CD4-positive, alpha-beta T cell treated with Interleukin-12 subunit alpha and Interleukin-12 subunit beta, for 1 hour (primary cell): Measurements from ENCODE around the gene CCDC61.

Experiments
- DNase-seq: peaks from one replicate; pipeline ENCODE4 v3.0.0-alpha.2; 2020

The CCDC61 gene

DNA sequence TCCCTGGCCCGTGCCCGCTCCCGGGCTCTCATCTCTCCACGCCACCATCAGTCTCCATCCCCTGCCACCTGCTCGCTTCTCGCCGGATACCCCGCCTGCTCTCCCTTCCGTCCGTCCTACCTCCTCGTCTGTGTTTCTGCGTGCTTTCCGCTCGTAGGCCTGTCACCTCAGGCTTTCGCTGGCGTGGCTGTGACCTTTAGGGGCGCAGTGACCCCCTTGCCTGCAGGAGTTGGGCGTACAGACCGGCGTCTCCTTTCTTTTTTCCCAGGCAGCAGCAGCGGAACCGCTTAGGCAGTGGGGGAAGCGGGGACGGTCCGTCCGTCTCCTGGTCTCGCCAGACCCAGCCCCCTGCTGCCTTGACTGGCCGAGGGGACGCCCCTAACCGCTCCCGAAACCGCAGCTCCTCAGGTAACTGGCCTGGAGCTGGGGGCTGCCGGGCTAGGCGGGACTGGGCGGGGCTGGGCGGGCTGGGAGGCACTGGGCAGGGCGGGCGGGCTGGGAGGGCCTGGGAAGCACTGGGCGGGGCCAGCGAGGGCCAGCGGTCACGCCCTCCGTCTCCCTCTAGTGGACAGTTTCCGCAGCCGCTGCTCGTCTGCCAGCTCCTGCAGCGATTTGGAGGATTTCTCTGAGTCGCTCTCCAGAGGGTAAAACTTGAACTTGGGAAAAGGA is 21.3 kb downstream of the CCDC61 start:
- DNase-seq: peak; percentile 86

DNA sequence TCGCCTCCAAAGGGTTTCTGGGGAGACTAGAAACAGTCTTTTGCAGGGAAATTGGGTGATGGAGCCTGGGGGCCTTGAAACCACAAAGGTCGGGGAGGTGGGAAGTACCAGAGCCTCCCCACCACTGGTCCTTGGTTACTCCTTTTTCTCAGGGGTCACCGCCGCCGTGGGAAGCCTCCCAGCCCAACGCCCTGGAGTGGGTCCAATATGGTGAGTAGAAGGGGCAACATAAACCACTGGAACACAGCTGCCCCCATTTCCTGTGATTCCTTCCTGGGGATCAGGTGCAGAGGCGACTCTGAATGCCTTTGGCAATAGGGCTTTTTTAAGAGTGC is 21.8 kb downstream of the CCDC61 start:
- no peak for DNase-seq

DNA sequence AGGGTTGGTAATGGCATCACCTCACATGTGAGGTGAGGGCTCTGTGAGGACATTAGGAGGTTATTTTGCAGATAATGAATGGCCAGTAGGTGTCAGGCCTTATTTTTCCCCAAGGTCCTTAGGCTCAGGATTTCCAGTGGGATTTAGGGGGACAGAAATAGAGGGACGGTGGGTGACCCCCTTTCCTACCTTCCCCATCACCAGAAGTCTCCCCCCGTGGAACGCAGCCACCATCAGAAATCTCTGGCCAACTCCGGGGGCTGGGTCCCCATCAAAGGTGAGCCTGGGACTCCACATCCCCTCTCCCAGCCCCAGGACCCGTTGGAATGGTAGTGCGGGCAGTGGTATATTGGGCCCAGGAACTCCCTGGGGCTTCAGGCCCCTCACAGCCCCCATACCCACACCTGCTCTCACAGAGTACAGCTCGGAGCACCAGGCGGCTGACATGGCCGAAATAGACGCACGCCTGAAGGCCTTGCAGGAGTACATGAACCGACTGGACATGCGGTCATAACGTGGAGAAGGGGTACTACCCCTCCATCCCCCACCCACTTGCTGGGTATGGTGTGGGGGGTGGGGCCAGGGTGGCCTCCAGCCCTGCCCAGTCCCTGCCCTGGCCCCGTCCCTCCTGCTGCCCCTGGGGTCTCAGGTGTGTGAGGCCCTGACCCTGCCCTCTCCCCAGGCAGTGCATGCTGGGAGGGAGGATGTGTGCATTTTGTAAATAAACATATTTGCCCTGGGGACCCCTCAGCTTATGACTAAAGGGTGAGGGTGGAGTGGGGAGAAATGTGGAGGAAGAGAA is 22.8 kb downstream of the CCDC61 start:
- no peak for DNase-seq

DNA sequence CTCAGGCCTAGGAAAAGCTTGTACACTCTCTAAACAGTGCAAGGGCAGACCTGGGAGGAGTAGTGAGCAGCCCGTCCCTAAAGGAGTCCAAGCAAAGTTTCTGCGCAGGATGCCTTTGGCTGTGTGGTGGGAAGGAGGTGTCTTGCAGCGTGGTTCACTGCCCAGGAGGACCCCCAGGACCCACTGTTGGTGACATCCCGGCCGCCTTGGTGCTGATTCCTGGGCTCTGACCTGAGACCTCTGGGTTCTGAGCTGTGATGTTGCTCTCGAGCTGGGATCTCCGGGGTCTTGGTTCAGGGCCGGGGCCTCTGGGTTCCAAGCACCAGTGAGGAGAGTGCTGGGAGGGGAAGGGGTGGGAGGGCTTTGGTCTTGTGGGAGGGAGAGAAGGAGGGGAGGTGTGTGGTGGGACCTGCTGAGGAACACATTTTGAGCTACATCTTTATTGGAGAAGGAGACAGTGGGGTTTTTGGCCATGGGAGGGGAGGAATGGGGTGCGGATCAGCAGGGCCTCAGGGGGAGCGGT is 23.5 kb downstream of the CCDC61 start:
- no peak for DNase-seq

DNA sequence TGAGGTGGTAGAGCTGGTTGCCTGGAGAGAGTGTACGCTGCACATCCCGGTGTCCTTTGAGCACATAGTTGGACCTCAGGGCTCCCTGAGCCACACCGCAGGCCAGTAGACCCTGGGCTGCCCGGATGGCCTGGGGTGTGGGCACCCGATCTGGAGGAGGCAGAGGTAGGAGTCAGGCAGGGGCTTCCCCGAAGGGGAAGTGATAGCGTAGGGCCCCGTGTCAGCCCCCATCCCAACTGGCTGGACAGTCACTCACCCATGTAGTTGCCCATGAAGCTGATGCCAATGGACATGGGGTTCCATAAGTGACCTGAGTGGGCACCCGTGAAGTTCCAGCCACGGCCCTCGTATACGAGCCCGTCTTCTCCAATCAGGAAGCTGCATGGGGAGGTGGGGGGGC is 24.0 kb downstream of the CCDC61 start:
- no peak for DNase-seq

DNA sequence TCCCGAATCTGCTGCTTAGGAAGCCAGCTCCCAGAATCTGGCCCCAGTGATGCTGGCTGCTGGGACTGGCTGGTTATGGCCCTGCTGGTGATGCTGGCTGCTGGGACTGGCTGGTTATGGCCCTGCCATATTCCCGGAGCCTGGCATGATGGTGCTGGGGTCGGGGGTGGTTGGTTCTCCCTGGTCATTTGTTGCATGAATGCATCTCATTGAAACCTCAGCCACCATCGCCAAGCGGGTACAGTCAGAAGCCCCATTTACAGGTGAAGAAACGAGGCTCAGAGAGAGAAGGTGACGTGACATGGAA is 25.5 kb downstream of the CCDC61 start:
- DNase-seq: no peak

DNA sequence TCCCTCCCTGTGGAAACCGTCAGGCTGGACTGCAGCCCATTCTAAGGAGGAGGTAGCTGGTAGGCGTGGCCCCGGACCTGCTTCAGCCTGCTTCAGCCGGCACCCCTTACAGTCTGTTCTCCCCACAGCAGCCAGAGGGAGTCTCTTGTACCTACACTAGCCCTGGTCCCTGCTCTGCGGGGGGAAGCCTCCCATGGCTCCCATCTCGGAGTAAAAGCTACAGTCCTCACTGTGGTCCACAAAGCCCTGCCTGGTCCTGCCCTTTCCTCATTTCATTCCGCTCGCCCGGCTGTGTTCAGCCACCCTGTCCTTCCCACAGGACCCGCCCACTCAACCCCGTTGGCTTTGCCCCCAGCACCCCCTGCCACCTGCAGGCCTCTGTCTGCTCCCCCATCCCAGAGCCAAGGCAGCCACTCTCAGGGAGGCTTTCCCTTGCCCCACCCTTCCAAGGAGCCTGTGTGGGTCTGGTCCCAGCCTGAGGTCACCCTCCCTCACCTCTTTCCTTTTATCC is 26.3 kb downstream of the CCDC61 start:
- DNase-seq: no peak

DNA sequence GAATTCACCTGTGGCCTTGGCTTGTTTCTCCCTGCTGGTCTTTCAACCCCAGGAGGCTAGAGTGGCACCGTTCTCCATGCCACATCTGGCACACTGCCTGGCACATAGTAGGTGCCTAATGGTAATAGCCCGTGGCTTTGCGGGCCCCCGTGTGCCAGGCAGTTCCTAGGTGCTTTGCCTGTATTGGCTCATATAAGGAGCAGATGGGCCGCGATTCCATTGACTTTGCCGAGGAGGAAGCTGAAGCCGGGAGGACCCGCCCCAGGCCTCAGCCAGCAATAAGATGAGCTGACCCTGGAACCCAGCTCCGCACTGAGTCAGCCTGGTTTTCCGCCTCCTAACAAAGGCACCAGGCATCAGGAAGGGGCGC is 26.8 kb downstream of the CCDC61 start:
- no peak for DNase-seq

DNA sequence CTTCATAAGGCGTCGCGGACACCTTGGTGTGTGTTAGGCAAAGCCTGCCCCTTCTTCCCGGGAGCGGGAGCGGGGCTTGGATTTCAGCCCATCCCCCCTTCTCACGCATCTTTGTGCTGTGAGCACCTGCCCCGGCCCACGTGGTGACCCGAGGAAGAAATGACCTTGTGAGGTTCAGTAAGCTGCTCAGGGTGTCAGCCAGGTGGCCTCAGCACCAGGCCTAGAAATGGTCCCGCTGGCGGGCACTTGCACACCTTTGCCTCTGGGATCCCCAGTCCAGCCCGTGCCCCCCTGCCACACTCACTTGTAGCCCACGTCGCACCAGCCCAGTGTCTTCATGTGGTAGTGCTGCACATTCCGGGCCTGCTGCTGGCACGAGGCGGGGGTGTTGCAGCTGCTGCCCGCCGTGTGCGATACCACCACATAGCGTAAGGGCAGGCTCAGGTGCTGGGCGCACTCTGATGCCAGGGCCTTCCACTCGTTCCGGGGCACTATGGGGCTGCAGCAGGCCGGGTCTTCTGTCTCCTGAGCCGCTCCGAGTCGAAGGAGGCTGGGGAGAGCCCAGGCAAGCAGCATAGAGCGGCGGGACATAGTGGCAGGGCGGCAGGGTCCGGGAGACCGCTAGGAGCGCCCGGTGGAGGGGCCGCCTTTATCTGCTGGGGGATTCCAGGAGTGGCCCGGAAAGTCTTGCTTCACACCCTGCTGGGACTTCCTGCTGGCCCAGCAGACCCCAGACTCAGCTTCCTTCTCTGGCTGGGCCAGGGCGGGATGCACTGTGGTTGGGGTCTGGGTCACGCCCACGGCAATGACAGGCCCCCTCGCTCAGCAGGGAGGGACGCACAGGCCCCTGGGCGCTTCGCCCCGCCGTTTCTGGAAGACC is 27.4 kb downstream of the CCDC61 start, which contains the start of gene PGLYRP1:
PGLYRP1 (minus strand) TSS at position 623 of the 880 bp plus-strand sequence; CDS start at position 591, 32 bp downstream.
- DNase-seq: no peak

DNA sequence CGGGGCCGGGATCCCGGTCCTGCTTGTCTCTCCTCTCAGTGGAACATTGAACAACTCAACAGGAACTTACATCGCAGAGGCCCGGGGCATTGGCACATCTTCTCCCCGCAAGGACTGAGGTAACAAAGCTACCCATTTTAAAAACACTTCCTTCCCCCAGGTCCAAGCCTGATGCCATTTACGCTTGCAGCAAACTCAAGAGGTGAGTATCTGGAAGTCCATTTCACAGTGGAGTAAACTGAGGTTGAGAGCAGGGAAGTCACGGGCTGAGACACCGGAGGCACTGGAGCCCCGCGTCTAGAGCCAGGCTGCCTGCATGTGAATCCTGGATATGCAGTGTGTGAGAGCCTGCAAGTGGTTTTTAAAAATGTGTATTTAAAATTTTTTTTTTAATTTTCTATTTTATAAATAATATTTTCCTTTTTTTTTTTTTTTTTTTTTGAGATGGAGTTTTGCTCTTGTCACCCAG is 28.1 kb downstream of the CCDC61 start:
- no peak for DNase-seq

DNA sequence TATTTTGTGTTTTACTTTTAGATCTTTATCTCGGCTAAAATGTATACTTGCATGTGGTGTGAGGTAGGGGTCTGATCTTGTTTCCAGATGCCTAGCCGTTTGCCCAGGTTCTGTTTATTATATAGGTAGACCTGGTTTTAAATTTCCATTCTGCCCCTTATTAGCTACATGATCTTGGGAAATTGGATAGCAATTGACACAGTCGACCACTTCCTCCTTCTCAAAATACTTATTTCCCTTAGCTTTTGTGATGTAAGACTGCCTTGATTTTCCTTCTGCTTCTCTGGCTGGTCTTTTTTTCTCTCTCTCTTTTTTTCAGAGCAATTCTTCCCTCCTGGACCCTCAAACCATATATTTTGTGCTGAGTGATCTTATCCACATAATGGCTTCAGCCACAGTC is 30.6 kb downstream of the CCDC61 start:
- DNase-seq: no peak

DNA sequence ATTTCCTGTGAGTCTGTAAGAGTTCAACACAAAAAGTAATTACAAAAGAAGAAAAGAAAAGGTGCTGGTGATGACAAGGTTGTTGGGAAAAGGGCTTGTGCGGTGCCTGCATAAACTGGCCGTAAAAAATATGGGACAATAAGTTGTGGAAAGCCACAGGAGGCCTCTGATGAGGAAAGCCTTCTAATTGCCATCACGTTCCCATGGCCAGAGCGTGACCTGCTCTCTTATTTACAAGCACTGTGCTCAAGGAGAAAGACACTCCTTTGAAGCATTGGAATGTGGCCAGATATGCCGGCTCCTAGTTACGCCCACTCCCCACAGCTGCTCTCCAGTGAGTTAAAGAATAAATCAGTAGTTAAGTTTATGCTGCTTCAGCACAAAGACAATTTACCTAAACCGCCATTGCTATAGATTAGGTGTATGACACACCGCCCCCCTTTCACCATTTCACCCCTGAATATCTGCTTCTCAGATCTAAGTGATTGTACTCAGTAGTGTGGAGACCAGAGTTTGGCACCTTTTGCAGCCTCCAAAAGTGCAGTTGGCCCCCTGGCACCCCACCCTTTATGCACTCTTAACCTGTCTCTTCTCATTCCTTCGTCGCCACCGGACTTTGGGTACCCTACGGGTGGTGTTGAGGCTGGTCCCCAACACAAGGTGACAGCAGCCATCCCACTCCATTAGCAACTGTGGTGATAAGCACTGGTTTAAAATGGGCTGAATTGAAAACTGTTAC is 35.7 kb downstream of the CCDC61 start:
- DNase-seq: no peak

DNA sequence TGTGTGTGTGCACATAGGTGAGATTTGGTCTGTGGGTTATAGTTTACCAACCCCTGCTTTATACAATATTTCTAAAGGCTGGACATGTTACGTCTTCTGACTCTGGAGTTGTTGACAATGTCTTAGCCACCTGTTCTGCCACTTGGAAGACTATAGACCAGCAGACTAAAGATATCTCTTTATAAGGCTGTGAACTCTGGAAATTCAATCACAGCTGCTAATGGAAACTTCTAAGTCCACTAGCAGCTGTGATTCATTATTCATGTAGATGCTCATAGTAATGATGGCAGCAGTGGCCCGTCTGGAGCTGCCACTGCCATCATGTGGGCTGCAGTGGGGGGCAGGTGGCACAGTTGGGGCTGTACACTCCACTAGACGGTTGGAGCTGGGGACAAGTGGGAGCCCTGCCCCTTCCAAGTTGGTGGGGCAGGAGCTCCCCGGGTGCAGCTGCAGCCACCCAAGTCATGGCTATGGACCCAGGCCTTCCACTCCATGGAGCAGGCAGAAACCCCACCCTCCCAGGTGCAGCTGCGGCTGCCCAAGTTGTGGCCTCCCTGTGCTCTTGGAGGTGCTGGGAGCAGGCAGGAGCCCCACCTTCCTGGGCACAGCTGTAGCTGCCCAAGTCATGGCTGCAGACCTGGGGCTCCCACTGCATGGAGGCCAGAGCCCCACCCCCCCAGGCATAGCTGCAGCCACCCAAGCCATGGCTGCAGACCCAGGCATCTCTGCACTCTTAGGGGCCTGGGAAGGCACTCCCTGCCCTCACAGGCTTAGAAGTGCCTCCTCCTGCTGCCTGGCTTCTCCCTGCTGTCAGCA is 36.7 kb downstream of the CCDC61 start:
- no peak for DNase-seq

DNA sequence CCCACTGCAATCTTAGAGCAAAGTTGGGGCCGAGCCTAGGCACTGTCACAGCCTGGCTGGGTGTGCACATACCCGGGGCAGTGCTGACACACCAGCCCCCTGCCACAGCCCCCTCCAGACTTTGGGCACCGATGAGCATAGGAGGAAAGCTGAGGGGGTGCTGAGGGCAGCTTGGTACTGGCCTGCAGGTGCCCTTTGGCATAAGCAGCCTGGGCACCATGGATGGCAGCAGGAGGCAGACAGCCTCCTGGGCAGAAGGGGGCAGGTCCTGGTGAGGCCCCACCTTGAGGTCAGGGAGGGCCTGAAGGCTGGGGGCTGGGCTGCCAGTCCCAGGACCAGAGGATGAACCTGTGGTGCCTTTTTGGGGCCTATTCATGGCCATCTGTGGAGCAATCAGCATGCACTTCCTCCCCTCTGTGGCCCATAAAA is 37.3 kb downstream of the CCDC61 start:
- DNase-seq: no peak

DNA sequence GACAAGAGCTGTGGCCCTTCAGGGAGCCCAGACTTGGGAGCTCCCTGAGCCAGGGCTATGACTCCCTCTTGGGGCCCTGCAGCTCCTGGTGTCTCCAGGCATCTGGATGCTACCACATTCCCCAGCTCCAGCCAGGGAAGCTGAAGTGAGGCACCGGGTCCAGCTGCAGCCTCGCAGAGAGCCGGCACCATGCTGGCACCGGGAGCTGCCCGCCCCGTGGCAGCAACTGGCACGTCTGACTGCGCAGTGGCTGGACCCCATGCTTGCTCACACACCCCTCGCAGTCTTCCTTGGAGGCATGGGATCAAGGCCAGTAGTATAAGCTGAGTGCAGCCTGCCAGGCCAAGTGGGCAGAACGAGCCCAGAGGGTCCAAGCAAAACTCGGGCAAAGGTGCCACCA is 38.1 kb downstream of the CCDC61 start:
- no peak for DNase-seq

DNA sequence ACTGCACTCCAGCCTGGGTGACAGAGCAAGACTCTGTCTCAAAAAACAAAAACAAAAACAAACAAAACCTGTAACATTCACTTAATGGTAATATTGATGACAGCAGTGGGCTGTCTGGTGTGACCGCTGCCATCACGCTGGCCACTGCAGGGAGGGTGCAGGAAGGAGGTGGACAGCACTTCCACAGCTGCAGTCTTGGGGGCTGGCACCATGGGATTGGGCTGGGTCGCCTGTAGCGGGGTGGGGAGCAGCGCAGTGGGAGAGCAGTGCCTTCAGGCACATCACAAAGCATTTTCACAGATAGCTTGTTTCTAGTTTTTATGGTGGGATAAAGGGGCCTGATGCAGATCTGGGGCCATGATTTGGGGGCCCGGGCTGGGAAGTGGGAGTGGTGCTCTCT is 40.3 kb downstream of the CCDC61 start:
- no peak for DNase-seq

DNA sequence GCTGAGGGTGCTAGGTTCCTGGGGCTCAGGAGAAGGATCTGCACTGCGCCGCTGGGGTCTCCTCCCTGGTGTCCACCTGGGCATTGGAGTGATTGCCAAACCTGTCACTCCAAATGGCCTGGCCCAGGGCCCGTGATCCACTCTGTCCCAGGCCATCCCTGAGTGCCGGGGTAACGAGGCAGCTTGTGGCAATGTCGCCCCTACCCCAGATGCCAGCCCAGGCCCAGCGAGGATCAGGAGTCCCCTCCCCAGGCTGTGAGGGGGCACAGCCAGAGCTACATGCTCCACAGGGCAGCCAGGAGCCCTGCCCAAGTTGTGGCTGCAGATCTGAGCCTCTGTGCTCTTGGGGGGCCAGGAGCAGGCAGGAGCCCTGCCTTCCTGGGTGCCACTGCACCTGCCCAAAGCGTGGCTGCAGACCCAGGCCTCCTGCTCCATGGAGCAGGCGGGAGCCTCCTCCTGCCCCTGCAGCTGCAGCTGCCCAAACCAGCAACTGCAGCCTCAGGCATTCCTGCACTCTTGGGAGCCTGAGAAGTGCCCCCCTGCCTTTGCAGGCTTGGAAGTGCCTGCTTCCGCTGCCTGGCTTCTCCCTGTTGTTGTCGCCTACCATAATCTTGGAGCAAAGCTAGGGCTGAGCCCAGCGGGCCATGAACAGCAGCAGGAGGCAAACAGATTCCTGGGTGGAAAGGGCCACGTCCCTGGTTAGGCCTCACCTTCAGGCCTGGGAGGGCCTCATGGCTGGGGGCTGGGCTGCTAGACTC is 40.9 kb downstream of the CCDC61 start:
- no peak for DNase-seq

DNA sequence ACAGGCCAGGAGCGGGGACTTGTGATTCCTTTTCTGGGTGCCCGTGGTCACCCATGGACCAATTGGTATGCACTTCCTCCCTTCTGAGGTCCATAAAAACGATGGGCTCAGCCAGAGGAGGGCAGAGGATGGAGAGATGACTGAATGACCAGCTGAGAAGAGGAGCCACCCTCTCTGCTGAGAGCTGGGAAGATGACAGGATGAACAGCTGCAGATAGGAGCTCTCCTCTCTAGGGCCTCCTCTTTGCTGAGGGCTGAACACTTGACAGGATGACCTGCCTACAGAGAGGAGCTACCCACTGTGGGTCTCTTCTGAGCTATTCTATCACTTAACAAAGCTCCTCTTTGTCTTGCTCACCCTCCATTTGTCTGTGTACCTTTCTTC is 41.5 kb downstream of the CCDC61 start:
- no peak for DNase-seq

DNA sequence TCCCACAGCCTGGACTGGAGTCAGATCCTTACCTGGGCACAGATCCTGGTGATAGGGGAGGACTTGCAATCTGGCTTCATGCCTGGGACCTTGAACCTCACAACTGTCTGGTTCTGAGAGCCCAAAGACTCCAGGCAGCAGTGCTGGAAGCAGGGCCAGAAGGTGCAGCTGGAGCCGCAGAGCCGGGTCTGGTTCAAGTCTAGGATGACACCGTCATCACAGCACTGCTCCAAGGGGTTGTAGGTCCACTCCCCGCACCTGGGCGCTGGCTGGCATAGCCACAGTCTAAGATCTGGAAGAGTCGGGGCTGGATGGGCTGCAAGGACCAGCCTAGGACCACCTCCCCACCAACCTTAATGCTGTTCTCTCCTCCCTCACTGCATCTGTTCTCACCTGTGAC is 44.9 kb downstream of the CCDC61 start:
- no peak for DNase-seq

DNA sequence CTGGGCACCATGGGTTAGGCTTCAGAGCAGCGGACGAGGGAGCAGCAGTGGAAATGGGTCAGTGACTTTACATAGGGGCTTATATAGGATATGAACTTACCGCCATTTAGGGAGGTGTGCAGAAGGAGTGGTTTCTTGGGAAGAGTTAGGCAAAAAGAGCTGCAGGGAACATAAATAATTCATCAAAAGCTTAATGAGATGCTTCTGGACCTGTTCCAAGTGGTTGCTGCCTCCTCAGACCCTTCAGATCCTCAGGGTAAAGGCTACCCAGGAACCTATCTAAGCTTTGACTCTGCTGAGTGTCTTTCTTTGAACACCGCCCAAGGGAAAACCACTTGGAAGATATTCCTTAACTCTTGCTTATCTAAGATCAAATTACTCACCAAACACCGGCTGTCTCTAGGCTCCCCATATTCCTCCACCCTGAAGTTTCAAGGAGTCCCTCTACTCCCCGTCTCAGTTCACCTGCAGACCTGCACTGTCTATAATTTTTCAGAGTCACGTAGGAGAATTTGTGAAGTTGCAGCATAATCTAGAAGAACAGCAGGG is 45.8 kb downstream of the CCDC61 start, which contains the start of gene IGFL4:
IGFL4 (minus strand) TSS at position 51 of the 549 bp plus-strand sequence; CDS start at position 11, 40 bp downstream.
- no peak for DNase-seq
